ENCODE measurements around the gene AGL. TPM values are rescaled to one million over a fixed set of nuclear protein-coding genes. Genes with fewer than 3 reads are reported as not detected.

AGL gene
- total and polyA plus RNA-seq, 2 of the 13 experiments (the other 11 are each of a cell fraction or from before 2014, with no cell fraction given) = 4.3 to 13.1 TPM

DNA sequence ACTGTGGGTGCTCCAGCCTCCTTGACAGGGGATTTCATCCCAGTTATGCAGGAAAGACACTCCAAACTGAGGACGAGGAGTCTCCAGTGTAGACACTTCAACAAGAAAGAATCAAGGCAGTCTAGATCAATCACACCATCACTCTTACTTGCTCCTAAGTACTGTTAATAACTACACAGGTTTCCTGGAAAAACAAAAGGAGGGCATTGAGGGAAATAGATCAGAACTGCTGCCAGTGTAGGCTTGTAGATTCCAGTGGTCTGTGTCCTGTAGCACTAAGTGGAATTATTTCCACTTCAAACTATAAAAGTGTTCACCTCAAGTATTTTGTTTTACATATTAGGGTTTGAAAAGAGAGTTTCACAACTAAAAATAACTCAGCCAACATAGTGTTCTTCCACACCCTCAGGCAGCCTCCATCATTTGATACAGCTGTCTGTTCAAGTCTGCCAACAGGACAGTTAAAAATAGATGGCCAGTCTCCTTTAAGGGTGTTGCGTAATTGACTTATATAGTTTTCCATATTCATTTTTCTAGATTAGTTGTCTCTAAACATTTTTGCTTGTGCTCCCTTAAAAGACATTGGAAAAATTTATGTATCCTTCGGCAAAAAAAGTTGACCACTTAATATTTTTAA, 32.0 kb upstream of the AGL start (continued):
- TF ChIP-seq, protein P1, sequence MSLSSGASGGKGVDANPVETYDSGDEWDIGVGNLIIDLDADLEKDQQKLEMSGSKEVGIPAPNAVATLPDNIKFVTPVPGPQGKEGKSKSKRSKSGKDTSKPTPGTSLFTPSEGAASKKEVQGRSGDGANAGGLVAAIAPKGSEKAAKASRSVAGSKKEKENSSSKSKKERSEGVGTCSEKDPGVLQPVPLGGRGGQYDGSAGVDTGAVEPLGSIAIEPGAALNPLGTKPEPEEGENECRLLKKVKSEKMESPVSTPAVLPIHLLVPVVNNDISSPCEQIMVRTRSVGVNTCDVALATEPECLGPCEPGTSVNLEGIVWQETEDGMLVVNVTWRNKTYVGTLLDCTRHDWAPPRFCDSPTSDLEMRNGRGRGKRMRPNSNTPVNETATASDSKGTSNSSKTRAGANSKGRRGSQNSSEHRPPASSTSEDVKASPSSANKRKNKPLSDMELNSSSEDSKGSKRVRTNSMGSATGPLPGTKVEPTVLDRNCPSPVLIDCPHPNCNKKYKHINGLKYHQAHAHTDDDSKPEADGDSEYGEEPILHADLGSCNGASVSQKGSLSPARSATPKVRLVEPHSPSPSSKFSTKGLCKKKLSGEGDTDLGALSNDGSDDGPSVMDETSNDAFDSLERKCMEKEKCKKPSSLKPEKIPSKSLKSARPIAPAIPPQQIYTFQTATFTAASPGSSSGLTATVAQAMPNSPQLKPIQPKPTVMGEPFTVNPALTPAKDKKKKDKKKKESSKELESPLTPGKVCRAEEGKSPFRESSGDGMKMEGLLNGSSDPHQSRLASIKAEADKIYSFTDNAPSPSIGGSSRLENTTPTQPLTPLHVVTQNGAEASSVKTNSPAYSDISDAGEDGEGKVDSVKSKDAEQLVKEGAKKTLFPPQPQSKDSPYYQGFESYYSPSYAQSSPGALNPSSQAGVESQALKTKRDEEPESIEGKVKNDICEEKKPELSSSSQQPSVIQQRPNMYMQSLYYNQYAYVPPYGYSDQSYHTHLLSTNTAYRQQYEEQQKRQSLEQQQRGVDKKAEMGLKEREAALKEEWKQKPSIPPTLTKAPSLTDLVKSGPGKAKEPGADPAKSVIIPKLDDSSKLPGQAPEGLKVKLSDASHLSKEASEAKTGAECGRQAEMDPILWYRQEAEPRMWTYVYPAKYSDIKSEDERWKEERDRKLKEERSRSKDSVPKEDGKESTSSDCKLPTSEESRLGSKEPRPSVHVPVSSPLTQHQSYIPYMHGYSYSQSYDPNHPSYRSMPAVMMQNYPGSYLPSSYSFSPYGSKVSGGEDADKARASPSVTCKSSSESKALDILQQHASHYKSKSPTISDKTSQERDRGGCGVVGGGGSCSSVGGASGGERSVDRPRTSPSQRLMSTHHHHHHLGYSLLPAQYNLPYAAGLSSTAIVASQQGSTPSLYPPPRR (CRISPR knock-in tag; IDR thresholded peaks at IDR 0.05; ENCODE audit: borderline replicate concordance) = no peak
- TF ChIP-seq POGK (CRISPR knock-in tag; conservative IDR thresholded peaks at IDR 0.05) (no peak), ZNF547 (CRISPR knock-in tag; IDR thresholded peaks at IDR 0.05) (no peak)

- H3K27me3 ChIP-seq (ENCODE audit: control insufficient read depth in 1 of 2, insufficient read depth in 2 of 2, low read length in 2 of 2) = peaks cover 0 to 4% of the 10 kb centered on the region in 2 experiments; a peak in 1 of 5 replicates
- intact Hi-C loops (cut with micrococcal nuclease; ENCODE audit: unreplicated experiment) = no loop called here
- no peak overlapping the region for H3K4me2 ChIP-seq (ENCODE audit: low read depth, low read length)
- H3K9ac ChIP-seq (ENCODE audit: insufficient read depth, low read depth, low read length) = no peak overlapping the region
- no peak overlapping the region for H3K27ac ChIP-seq (ENCODE audit: extremely low read length, insufficient read depth, low read length)
- H3K4me3 ChIP-seq (replicated peaks in 1 of 3; ENCODE audit: insufficient read depth in 1 of 3, low read depth in 2 of 3, low read length in 3 of 3) = no peak overlapping the region
- no peaks in the 10 kb centered on the region for H3K36me3 ChIP-seq (replicated peaks in 1 of 2; ENCODE audit: control insufficient read depth in 1 of 2, insufficient read depth in 2 of 2, low read length in 2 of 2)
- no peaks in the 10 kb centered on the region for H3K79me2 ChIP-seq (ENCODE audit: insufficient read depth, low read length)
- H2AFZ ChIP-seq (ENCODE audit: low read length) = peak overlapping the region; percentile 15
- 35% methylated on average over 4 of the region's 4 CpGs for WGBS (ENCODE audit: low lambda C conversion rate)
- H4K20me1 ChIP-seq (ENCODE audit: insufficient read depth, low read length) = no peaks in the 10 kb centered on the region
- in situ Hi-C loops (cut with HindIII; ENCODE audit: extremely low pct_ligation_motif_present, low pct_unique_long_range_greater_than_20kb) = loop anchor here (25.0 kb wide), 1 partner anchor 1042 kb away; no protein-coding TSS in a partner anchor
- no peak for FAIRE-seq
- no TSS peak for BruUV-seq (replicated peaks)
- ChIA-PET CTCF (ENCODE audit: low intra/inter-chr PET ratio, low total read pairs) (no interaction called here), POLR2A (no interaction called here)
- ATAC-seq = no peak
- DNase-seq (ENCODE audit: low spot score) = no peak
- no peaks in the 10 kb centered on the region for H3K4me1 ChIP-seq (ENCODE audit: insufficient read depth, low read length)
- H3K9me3 ChIP-seq (ENCODE audit: low read length) = peaks cover 5% of the 10 kb centered on the region; the same call in 1 of the 2 replicates
- TF ChIP-seq ZBTB40 (IDR thresholded peaks at IDR 0.05) = no peak
- TF ChIP-seq ZBTB40 (CRISPR knock-in tag; IDR thresholded peaks at IDR 0.05) = no peak
- TF ChIP-seq PHF21A (CRISPR knock-in tag; IDR thresholded peaks at IDR 0.05) = no peak
These were observed 29.6 kb upstream of the AGL start for GRCh38 chr1:99820546-99820945.

Measured in HepG2 (cell line).